Fibroblast of lung (primary cell): ENCODE data around the gene GNB1L.

Experiments
- EZH2 ChIP-seq: IDR thresholded peaks from 2 replicates; pipeline ENCODE4 v1.5.1; 2012; ENCODE audit warnings: low read length, control low read depth, mild to moderate bottlenecking; ENCODE audit errors: missing control alignments
- TF ChIP-seq, protein P1 (sequence below), 2 donors: IDR thresholded peaks in 1 of 2; conservative IDR thresholded peaks in 1 of 2; 1 replicate in 1 of 2; 2 replicates in 1 of 2; pipeline ENCODE4 v1.5.1; 2011 to 2012; ENCODE audit warnings: low read length in 2 of 2, control low read depth in 1 of 2, inconsistent platforms in 1 of 2, low read depth in 1 of 2, mild to moderate bottlenecking in 1 of 2

DNA sequence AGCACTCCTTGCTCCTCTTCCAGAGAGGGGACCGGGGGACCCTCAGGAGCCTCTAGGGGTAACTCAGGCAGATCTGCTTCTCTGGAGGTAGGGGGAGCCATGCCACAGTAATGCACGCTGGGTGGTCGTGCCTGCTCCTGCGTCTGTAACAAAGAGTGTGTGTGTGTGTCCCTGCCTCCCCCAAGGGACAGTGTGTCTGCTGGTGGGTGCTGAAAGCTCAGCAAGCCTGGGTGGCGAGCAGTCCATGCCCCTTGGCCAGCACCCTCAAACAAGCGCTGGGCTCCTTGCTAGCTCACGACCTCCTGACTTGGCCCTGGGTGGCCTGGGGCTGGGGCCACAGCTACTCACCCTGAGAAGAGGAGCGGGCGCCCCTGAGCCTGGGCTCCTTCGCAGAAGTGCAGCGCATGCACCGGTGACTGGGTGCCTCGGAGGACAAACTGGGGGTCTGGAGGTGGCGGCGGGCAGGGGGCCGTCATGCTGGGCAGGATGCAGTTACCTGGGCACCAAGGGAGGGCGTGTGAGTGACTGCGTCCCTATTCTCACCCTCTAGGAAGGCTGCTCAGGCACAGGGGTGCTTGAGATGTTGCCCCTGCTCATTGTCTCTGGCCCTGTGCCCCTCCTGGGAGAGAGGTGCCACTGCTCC lies 33.7 kb downstream of the GNB1L start:
- TF ChIP-seq, protein P1, sequence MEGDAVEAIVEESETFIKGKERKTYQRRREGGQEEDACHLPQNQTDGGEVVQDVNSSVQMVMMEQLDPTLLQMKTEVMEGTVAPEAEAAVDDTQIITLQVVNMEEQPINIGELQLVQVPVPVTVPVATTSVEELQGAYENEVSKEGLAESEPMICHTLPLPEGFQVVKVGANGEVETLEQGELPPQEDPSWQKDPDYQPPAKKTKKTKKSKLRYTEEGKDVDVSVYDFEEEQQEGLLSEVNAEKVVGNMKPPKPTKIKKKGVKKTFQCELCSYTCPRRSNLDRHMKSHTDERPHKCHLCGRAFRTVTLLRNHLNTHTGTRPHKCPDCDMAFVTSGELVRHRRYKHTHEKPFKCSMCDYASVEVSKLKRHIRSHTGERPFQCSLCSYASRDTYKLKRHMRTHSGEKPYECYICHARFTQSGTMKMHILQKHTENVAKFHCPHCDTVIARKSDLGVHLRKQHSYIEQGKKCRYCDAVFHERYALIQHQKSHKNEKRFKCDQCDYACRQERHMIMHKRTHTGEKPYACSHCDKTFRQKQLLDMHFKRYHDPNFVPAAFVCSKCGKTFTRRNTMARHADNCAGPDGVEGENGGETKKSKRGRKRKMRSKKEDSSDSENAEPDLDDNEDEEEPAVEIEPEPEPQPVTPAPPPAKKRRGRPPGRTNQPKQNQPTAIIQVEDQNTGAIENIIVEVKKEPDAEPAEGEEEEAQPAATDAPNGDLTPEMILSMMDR (conservative IDR thresholded peaks at IDR 0.05 in 1 of 2, IDR thresholded peaks at IDR 0.05 in 1 of 2; ENCODE audit: low read depth in 1 of 2, low read length in 2 of 2) = no peak
- TF ChIP-seq EZH2 = no peak
